Measurements from ENCODE around the gene VWC2L. TPM values are rescaled to one million over a fixed set of nuclear protein-coding genes. Genes with fewer than 3 reads are reported as not detected.

The VWC2L gene
- total and polyA plus RNA-seq, 2 experiments from 2014 or later: not detected

DNA sequence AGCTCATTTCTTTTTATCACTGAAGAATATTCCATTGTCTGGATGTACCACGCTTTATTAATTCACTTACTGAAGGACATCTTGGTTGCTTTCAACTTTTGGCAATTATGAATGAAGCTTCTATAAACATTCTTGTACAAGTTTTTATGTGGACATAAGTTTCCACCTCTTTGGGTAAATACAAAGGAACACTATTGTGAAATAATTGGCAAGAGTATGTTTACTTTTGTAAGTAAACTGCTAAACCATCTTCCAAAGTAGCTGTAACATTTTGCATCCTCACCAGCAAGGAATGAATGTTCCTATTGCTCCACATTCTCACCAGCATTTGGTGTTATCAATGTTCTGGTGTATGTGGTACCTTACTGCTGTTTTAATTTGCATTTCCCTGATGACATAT lies 15.8 kb upstream of the VWC2L start:
- no peak overlapping the region for H2AFZ ChIP-seq
- no peaks in the 10 kb centered on the region for H3K36me3 Mint-ChIP-seq (ENCODE audit: low read depth)
- no peaks in the 10 kb centered on the region for H3K36me3 ChIP-seq (ENCODE audit: insufficient read depth)
- H3F3A ChIP-seq (replicated peaks; ENCODE audit: low read depth): no peaks in the 10 kb centered on the region
- no peaks in the 10 kb centered on the region for H3K27me3 Mint-ChIP-seq (ENCODE audit: insufficient read depth, low read depth, poor library complexity)
- H3K4me1 Mint-ChIP-seq: no peaks in the 10 kb centered on the region
- no peak overlapping the region for H3K4me2 ChIP-seq
- no peaks in the 10 kb centered on the region for H3K4me1 ChIP-seq (ENCODE audit: insufficient read depth)
- H3K9me3 Mint-ChIP-seq: no peaks in the 10 kb centered on the region
- no peaks in the 10 kb centered on the region for H3K9me2 ChIP-seq (ENCODE audit: insufficient read depth)
- H3K4me3 ChIP-seq: no peak overlapping the region
- no peaks in the 10 kb centered on the region for H3K79me2 ChIP-seq (replicated peaks; ENCODE audit: insufficient read depth)
- H3K4me3 Mint-ChIP-seq: no peak overlapping the region
- no peak overlapping the region for H3K27ac ChIP-seq (ENCODE audit: low read depth)
- TF ChIP-seq ZNF331 (CRISPR knock-in tag; IDR thresholded peaks at IDR 0.05; ENCODE audit: low read depth) (no peak), POLR2AphosphoS5 (IDR thresholded peaks at IDR 0.05; ENCODE audit: low read depth) (no peak), REST (IDR thresholded peaks at IDR 0.05; ENCODE audit: unreplicated experiment) (no peak), JUNB (IDR thresholded peaks at IDR 0.05; ENCODE audit: unreplicated experiment) (no peak), STAT1 (IDR thresholded peaks at IDR 0.05; ENCODE audit: unreplicated experiment) (no peak), CREB1 (CRISPR knock-in tag; IDR thresholded peaks at IDR 0.05; ENCODE audit: low read depth) (no peak), NANOG (IDR thresholded peaks at IDR 0.05; ENCODE audit: borderline replicate concordance) (no peak), EZH2 (IDR thresholded peaks at IDR 0.05; ENCODE audit: low read depth, unreplicated experiment) (no peak), EZH2phosphoT487 (IDR thresholded peaks at IDR 0.05; ENCODE audit: unreplicated experiment) (no peak), ZNF114 (CRISPR knock-in tag; IDR thresholded peaks at IDR 0.05) (no peak), ZNF462 (CRISPR knock-in tag; IDR thresholded peaks at IDR 0.05) (no peak)
- TF ChIP-seq, protein P1, sequence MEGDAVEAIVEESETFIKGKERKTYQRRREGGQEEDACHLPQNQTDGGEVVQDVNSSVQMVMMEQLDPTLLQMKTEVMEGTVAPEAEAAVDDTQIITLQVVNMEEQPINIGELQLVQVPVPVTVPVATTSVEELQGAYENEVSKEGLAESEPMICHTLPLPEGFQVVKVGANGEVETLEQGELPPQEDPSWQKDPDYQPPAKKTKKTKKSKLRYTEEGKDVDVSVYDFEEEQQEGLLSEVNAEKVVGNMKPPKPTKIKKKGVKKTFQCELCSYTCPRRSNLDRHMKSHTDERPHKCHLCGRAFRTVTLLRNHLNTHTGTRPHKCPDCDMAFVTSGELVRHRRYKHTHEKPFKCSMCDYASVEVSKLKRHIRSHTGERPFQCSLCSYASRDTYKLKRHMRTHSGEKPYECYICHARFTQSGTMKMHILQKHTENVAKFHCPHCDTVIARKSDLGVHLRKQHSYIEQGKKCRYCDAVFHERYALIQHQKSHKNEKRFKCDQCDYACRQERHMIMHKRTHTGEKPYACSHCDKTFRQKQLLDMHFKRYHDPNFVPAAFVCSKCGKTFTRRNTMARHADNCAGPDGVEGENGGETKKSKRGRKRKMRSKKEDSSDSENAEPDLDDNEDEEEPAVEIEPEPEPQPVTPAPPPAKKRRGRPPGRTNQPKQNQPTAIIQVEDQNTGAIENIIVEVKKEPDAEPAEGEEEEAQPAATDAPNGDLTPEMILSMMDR (conservative IDR thresholded peaks at IDR 0.05; ENCODE audit: low read depth in 2 of 2): no peak
- TF ChIP-seq, protein P2, sequence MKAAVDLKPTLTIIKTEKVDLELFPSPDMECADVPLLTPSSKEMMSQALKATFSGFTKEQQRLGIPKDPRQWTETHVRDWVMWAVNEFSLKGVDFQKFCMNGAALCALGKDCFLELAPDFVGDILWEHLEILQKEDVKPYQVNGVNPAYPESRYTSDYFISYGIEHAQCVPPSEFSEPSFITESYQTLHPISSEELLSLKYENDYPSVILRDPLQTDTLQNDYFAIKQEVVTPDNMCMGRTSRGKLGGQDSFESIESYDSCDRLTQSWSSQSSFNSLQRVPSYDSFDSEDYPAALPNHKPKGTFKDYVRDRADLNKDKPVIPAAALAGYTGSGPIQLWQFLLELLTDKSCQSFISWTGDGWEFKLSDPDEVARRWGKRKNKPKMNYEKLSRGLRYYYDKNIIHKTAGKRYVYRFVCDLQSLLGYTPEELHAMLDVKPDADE (IDR thresholded peaks at IDR 0.05): no peak
- DNase-seq (ENCODE audit: low spot score) (no peak), ATAC-seq (no peak)
- no peak overlapping the region for H3K27ac Mint-ChIP-seq
- no peaks in the 10 kb centered on the region for H3K27me3 ChIP-seq (ENCODE audit: insufficient read depth)
- no peaks in the 10 kb centered on the region for H4K20me1 ChIP-seq (replicated peaks; ENCODE audit: insufficient read depth)

Data from GM23338 (cell line).